T-helper 2 cell treated with Interferon-gamma antibody and Interleukin-4, amounts not matched to agents 5 μg/mL and 100 μg/mL, for 36 hours (primary cell): Measurements from ENCODE around the gene POLN.

Source experiments
- DNase-seq: peaks from one replicate; pipeline ENCODE4 v3.0.0; 2021; ENCODE audit warnings: low spot score
- H3K27ac Mint-ChIP-seq: one replicate; pipeline ENCODE4 v1.8.0; 2021; ENCODE audit warnings: mild to moderate bottlenecking, mixed read lengths
- H3K27me3 Mint-ChIP-seq: one replicate; pipeline ENCODE4 v1.8.0; 2021; ENCODE audit warnings: low read depth, mixed read lengths
- H3K36me3 Mint-ChIP-seq: one replicate; pipeline ENCODE4 v1.8.0; 2021; ENCODE audit warnings: low read depth, mixed read lengths
- H3K4me1 Mint-ChIP-seq: one replicate; pipeline ENCODE4 v1.8.0; 2021; ENCODE audit warnings: low read depth, mixed read lengths
- H3K4me3 Mint-ChIP-seq: one replicate; pipeline ENCODE4 v1.8.0; 2022; ENCODE audit warnings: mild to moderate bottlenecking, moderate library complexity, mixed read lengths
- H3K9me3 Mint-ChIP-seq: one replicate; pipeline ENCODE4 v1.8.0; 2021; ENCODE audit warnings: mixed read lengths

The POLN gene

DNA sequence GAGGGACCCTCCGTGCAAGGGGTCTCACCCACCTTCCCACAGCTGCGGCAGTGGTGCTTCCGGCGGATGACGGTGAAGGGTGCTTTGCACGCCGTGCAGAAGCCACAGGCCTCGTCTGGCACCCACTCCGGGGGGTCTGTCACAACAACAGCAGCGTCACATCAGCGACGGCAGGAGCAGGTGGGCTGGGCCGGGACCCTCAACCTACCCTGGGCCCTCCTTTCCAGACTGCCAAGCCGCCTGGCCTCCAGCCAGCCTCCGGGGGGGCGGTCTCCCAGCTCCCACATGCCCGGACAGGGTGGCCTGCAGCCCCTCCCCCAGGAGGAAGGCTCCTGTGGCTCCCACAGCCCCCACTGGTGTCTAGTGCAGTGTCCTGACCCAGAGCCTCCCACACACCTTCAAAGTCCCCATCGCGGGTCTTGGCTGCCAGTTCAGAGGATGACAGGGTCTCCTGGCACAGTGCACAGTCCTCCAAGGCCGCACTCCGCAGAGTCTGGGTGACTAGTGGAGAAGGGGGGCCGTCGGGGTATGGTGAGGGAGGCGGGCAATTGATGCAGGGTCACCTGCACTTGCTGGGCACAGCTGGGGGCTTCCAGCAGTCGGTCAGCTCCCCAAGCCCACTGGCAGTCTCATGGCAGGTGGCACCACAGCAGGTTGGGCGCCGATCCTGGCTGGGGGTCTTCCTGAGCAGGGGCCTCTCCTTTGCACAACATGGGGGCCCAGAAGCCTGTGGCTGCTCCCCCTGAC is 29.5 kb upstream of the POLN start:
- DNase-seq, result no peak
- Mint-ChIP-seq H3K9me3 (no peaks in the 10 kb centered on the region), H3K36me3 (no peaks in the 10 kb centered on the region), H3K4me3 (no peak overlapping the region), H3K27me3 (no peaks in the 10 kb centered on the region), H3K27ac (no peak overlapping the region), H3K4me1 (no peaks in the 10 kb centered on the region)

DNA sequence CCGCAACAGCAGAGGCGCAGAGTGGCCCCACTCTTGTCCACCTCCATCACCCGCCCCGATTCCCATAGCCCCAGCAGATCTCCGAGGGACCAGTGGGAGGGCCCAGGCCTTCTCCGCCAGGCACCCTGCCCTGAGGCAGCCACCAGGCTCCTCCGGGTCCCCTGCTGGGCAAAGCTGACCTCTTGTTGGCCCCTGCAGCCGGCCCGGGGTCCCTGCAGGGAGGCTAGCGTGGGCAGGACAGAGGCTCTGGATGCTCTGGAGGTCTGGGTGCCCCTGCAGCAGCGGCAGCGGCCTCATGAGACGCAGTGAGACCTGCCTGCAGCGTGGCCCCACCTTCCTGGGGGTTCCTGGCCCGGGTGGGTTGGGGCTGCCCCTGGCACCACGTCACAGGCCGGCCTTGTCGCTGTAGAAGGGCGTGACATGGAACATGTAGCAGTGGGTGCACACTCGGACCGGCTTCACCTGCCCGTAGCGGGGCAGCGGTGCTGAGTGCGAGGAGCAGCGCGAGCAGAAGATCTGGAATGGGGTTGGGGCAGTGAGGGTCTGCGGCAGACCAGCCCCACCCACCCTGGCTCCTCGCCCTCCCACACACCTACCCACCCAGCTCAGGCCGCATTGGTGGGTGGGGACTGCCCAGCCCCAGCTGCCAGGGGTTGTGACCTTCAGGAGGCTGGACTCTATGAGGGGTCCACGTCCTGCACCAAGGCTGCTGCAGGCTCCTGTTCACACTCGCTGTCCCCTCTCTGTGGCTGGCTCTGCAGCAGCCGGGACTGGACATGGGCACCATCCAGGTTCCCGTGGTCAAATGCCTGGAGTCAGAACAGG is 28.6 kb upstream of the POLN start:
- Mint-ChIP-seq H3K27ac (no peak overlapping the region), H3K4me1 (no peaks in the 10 kb centered on the region), H3K4me3 (no peak overlapping the region), H3K27me3 (no peaks in the 10 kb centered on the region), H3K36me3 (no peaks in the 10 kb centered on the region), H3K9me3 (no peaks in the 10 kb centered on the region)
- DNase-seq, result no peak

DNA sequence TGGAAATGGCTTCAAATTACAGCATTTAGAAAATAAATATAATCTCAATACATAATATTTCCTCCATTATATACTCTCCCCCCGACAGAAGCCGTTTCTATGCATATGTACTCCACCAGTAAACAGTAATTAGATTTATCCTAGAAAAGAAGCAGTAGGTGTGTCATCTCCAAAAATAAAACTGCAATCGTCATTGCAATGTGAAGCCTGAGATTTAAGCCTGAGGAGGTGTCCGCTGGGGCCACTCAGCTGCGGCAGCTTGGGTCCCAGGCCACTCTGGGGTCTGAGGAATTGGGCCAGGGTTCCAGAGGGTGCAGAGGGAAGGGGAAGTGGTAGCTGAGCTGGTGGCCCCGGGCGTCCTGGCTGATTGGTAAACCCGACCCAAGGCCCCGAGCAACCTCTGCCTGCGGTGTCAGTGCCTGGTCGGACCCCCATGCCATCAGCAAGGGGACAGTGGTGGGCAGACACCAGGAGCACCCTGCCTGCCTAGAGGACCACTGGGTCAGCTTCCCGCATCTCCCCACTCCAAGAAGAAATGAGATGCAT is 27.8 kb upstream of the POLN start:
- H3K4me1 Mint-ChIP-seq, result no peaks in the 10 kb centered on the region
- no peaks in the 10 kb centered on the region for H3K36me3 Mint-ChIP-seq
- H3K27me3 Mint-ChIP-seq, result no peaks in the 10 kb centered on the region
- no peak for DNase-seq
- no peak overlapping the region for H3K27ac Mint-ChIP-seq
- no peaks in the 10 kb centered on the region for H3K9me3 Mint-ChIP-seq
- H3K4me3 Mint-ChIP-seq, result no peak overlapping the region

DNA sequence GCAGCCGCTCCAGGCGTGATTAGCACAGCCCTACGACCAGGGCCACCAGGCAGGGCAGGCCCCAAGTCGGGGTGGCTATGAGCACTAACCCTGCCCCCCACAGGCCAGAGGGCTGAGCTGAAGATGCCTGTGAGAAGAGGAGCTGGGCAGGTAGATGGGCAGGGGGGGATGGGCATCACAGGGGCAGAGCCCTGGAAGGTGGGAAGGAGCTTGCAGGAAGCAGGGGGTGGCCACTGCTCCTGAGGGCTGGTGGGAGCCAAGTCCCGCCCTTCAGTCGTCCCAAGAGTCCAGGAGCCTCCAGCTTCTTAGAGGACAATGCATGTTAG is 27.2 kb upstream of the POLN start:
- no peaks in the 10 kb centered on the region for H3K9me3 Mint-ChIP-seq
- no peaks in the 10 kb centered on the region for H3K36me3 Mint-ChIP-seq
- H3K27me3 Mint-ChIP-seq, result no peaks in the 10 kb centered on the region
- DNase-seq, result no peak
- no peak overlapping the region for H3K4me3 Mint-ChIP-seq
- no peaks in the 10 kb centered on the region for H3K4me1 Mint-ChIP-seq
- H3K27ac Mint-ChIP-seq, result no peak overlapping the region

DNA sequence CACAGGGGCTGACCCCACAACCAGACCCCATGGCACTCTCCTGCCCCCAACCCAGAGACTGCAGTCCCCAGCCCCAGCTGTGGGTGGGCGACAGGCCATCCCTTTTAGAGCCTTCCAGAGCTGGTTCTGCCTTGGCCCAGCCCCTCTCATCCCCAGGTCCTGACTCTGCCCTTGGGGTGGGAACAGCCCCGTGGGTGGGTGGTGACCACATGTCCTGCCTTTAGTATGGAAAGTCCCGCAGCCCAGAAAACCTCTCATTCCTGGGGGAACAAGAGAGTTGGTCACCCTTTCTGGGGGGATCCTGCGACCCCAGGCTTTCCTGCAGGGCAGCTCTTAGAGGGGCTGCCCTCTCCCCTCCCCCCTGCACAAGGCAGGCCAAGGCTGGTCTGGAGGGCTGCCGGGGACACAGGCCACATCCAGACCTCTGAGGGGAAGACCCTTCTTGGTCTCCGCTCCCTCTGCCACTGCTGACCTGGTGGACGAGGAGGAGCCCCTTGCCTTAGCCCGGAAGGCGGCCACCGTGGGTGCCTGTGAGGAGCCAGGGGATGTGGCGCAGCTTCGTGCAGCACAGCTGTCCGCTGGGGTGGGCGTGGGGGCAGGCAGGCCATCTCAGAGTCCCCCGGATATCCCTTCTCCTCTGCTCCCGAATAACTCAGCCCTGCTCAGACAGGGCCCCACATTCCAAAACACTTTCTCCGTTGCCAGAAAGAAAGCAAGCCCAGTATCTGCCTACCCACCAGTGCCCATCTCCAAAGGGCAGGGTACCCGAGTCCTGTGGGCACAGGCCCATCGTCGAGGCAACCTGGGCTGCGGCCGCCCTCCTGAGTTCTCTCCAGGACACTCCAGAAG is 26.7 kb upstream of the POLN start:
- DNase-seq, result no peak
- H3K4me3 Mint-ChIP-seq, result no peak overlapping the region
- no peak overlapping the region for H3K27ac Mint-ChIP-seq
- H3K36me3 Mint-ChIP-seq, result no peaks in the 10 kb centered on the region
- no peaks in the 10 kb centered on the region for H3K9me3 Mint-ChIP-seq
- H3K27me3 Mint-ChIP-seq, result no peaks in the 10 kb centered on the region
- no peaks in the 10 kb centered on the region for H3K4me1 Mint-ChIP-seq

DNA sequence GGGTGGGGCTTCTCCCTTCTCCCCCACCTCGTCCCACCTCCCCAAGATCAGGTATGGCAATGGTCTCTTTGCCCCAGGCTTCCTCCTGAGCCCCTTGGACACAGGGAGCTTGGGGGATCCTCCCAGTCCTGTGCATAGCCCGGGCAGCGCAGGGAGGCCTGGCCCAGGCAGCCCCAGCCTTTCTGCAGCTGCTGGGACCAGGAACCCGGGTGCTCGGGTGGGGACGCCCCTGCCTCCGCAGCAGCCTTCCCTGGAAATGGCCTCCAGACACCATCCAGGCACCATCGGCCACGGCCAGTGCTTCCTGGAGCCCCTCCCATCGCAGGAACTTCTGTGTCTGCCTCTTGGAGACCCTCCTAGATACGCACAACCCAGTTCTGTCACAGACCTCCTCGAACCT is 25.9 kb upstream of the POLN start:
- Mint-ChIP-seq H3K9me3 (no peaks in the 10 kb centered on the region), H3K27ac (no peak overlapping the region), H3K27me3 (no peaks in the 10 kb centered on the region), H3K4me3 (no peak overlapping the region), H3K36me3 (no peaks in the 10 kb centered on the region), H3K4me1 (no peaks in the 10 kb centered on the region)
- DNase-seq, result no peak

DNA sequence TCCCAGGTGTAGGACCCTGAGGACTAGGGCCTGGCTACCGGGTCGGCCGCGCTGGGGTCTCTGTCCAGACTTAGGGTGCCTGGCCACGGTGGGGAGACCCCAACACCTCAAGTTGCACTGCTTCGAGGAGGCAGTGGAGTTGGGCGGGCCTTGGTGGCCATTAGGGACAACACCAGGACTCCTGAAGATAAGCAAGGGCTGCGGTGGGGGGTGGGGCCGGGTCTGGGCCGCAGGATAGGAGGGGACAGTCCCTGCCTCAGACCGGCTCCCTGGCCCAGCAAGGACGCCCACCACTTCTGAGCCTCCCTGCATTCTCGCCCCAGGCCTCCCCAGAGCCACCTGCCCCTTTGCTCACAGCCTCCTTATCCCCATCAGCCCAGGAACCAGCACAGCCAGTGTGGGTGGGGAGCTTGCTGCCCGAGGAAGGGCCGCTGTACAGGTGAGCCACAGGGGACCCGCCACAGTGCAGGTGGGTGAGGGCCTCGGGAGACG is 25.4 kb upstream of the POLN start:
- no peak overlapping the region for H3K4me3 Mint-ChIP-seq
- no peaks in the 10 kb centered on the region for H3K36me3 Mint-ChIP-seq
- no peaks in the 10 kb centered on the region for H3K27me3 Mint-ChIP-seq
- no peak for DNase-seq
- no peaks in the 10 kb centered on the region for H3K4me1 Mint-ChIP-seq
- H3K27ac Mint-ChIP-seq, result no peak overlapping the region
- no peaks in the 10 kb centered on the region for H3K9me3 Mint-ChIP-seq

DNA sequence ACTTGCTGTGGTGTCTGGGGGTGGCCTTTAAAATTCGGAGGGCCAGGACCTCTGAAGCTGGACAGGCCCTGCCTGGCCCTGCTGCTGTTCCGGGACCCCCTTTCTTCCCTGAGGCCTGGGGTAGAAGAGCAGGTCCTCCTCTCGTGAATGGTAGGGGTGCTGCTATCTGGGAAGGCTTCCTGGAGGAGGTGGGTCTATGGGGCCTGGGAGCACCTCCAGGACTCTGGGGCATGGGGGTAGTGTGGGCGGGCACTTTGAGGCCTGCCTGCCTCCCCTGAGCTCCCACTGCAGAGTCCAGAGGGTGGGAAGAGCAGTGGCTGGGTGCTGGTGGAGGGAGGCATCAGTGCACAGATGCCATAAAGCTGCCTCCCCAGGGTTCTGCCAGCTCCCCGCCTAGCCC is 24.9 kb upstream of the POLN start:
- Mint-ChIP-seq H3K27me3 (no peaks in the 10 kb centered on the region), H3K4me3 (no peak overlapping the region), H3K9me3 (no peaks in the 10 kb centered on the region), H3K27ac (no peak overlapping the region), H3K4me1 (no peaks in the 10 kb centered on the region), H3K36me3 (no peaks in the 10 kb centered on the region)
- no peak for DNase-seq

DNA sequence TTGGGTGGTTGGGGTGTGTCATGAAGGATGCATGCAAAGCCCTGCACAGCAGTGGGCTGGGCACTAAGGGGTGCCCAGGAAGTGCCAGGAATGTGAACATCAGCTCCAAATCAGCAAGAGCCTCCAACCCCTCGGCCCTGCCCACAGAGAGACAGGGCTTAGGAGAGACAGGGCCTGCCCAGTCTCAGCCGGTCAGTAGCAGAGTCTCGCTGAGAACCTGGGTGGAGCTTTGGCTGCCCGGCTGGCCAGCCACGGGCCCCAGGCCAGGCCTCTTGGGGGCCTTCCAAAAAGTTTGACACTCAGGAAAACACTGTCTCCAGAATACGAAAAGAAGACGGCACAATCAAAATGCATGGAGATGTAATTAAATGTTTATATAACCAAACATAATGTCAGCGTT is 24.3 kb upstream of the POLN start:
- Mint-ChIP-seq H3K4me1 (no peaks in the 10 kb centered on the region), H3K36me3 (no peaks in the 10 kb centered on the region), H3K4me3 (no peak overlapping the region), H3K27me3 (no peaks in the 10 kb centered on the region), H3K9me3 (no peaks in the 10 kb centered on the region), H3K27ac (no peak overlapping the region)
- no peak for DNase-seq

DNA sequence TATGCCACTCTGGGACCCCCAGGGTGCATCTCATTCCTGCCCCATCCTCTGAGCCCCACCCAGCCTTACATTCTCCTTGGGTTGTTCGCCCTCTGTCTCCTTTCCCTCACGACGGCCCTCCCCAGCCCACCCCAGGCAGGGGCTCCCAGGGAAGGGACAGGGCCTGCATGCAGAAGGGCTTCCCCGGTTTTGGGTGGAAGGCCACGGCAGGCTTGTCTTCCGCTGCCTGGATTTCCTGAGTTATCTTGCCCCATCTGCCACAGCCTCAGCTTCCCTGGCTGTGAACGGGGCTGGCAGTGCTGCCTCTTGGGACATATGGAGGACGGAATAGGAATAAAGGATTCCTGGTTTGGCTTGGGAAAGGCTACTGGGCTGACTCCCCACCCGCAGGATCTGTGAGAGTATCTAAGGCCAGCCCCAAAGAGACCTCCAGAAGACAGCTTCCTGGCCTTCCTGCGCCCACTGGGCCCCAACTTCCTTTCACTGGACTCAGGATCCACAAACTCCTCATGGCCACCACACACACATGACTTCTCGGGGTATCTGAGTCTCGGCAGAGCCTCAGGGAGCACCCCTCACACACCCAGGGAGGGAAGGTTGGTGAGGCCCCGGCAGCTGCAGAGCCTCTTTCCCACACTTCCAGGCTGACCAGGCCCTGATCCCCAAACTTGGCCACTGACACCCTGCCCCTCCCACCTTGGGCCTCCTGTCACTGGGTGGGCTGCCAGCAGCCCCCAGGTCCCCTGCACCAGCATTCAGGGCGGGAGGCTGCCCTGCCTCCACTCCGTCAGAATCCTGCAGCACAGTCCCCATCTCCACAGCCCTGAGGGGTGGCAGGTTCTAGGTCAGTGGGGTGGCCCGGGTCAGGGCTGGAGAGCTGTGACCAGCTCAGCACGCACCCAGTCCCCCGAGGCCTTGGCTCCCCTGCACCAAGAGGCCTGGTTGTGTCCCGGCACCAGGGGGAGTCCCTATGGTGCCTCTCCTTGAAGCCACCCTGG is 23.5 kb upstream of the POLN start:
- Mint-ChIP-seq H3K27me3 (no peaks in the 10 kb centered on the region), H3K36me3 (no peaks in the 10 kb centered on the region), H3K27ac (no peak overlapping the region), H3K4me3 (no peak overlapping the region), H3K4me1 (no peaks in the 10 kb centered on the region), H3K9me3 (no peaks in the 10 kb centered on the region)
- DNase-seq, result no peak

DNA sequence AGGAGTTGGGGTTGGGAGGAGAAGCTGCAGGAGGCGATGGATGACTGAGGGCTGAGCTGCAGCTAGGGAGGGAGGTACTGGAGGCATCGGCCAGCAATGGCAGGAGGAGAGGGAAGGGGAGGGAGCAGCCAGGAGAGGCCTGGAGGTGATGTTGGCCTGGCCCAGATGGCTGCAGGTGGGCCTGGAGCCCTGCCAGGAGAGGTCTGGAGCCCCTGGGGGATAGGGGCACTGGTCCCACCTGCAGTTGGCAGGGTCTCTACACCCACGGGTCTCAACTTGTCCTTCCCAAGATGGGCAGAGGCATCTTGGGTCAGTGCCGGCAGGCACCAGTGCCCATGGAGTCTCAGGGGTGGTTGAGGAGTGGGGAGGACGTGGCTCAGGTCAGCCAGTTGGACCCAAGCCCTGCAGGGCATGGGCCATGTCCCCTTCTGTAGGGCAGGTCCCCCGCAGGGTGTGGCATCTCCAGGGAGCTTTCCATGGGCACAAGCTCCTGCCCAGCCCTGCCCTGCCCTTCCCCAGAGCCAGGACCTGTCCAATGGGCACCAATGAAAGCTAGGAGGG is 22.6 kb upstream of the POLN start:
- no peaks in the 10 kb centered on the region for H3K4me1 Mint-ChIP-seq
- no peak for DNase-seq
- no peak overlapping the region for H3K4me3 Mint-ChIP-seq
- H3K27ac Mint-ChIP-seq, result no peak overlapping the region
- H3K27me3 Mint-ChIP-seq, result no peaks in the 10 kb centered on the region
- no peaks in the 10 kb centered on the region for H3K9me3 Mint-ChIP-seq
- H3K36me3 Mint-ChIP-seq, result no peaks in the 10 kb centered on the region

DNA sequence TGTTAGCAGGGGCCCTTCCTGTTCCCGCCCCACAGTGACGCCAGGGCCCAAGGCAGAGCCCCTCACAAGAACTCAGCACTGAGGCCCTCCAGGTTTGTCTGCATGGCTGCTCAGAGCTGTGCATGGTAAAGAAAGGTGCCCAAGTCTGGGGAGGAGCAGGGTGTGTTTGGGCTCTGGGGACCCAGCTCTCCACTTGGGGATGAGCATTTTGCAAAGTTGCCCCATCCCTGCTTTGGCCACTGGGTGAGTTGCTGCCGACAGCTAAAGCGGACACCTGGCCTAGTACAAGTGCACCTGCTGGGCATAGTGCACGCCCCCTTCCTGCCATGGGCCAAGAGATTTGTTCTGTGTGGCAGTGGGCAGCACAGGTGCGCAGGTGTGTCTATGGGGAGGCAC is 22.0 kb upstream of the POLN start:
- H3K27ac Mint-ChIP-seq, result no peak overlapping the region
- H3K9me3 Mint-ChIP-seq, result no peaks in the 10 kb centered on the region
- no peaks in the 10 kb centered on the region for H3K36me3 Mint-ChIP-seq
- no peaks in the 10 kb centered on the region for H3K27me3 Mint-ChIP-seq
- no peaks in the 10 kb centered on the region for H3K4me1 Mint-ChIP-seq
- DNase-seq, result no peak
- no peak overlapping the region for H3K4me3 Mint-ChIP-seq

DNA sequence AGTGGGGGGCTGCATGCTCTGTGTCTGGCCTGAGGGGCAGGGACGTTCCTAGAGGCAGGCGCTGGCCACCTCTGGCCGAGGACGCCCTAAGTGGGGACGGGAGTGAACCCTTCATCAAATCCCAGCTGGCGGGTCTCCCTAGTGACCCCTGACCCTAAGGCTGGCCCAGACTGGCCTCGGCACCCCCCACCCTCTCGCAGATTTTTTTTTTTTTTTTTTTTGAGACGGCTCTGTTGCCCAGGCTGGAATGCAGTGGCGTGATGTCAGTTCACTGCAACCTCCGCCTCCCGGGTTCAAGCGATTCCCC is 21.0 kb upstream of the POLN start:
- H3K27ac Mint-ChIP-seq, result peak overlapping the region; percentile 70
- no peak for DNase-seq
- H3K4me1 Mint-ChIP-seq, result no peaks in the 10 kb centered on the region
- peak overlapping the region; percentile 67 for H3K4me3 Mint-ChIP-seq
- H3K36me3 Mint-ChIP-seq, result no peaks in the 10 kb centered on the region
- no peaks in the 10 kb centered on the region for H3K9me3 Mint-ChIP-seq
- no peaks in the 10 kb centered on the region for H3K27me3 Mint-ChIP-seq
